GM19238 (cell line): ENCODE results near the gene ANKRD29.

Experiments used
- DNase-seq: peaks from one replicate; pipeline ENCODE4 v3.0.0; 2011; ENCODE audit warnings: low spot score; ENCODE audit not compliant: insufficient read length

The ANKRD29 gene

GRCh38 chr18:23662309-23663263 lies at the start of gene ANKRD29:
Gene ANKRD29, minus strand, starts transcription at chr18:23662911. Its CDS starts 181 bp downstream, at chr18:23662730.
- DNase-seq: peak; percentile 17

GRCh38 chr18:23712445-23712844 lies 49.7 kb upstream of the ANKRD29 start:
- no peak for DNase-seq

GRCh38 chr18:23711426-23711825 lies 48.7 kb upstream of the ANKRD29 start:
- no peak for DNase-seq

- no peak for DNase-seq
Measured at GRCh38 chr18:23710946-23711345, 48.2 kb upstream of the ANKRD29 start.

- no peak for DNase-seq
Measured at GRCh38 chr18:23710068-23710527, 47.4 kb upstream of the ANKRD29 start.

- no peak for DNase-seq
Measured at GRCh38 chr18:23706971-23707640, 44.4 kb upstream of the ANKRD29 start.

- no peak for DNase-seq
Measured at GRCh38 chr18:23704806-23705205, 42.1 kb upstream of the ANKRD29 start.

- no peak for DNase-seq
Measured at GRCh38 chr18:23703987-23704384, 41.3 kb upstream of the ANKRD29 start.

GRCh38 chr18:23703057-23703986 lies 40.6 kb upstream of the ANKRD29 start:
- no peak for DNase-seq

- no peak for DNase-seq
Measured at GRCh38 chr18:23702606-23703005, 39.9 kb upstream of the ANKRD29 start.

- no peak for DNase-seq
Measured at GRCh38 chr18:23701544-23702064, 38.9 kb upstream of the ANKRD29 start.

GRCh38 chr18:23701017-23701416 lies 38.3 kb upstream of the ANKRD29 start:
- no peak for DNase-seq

GRCh38 chr18:23694637-23695430 lies 32.1 kb upstream of the ANKRD29 start:
- no peak for DNase-seq

GRCh38 chr18:23693846-23694245 lies 31.1 kb upstream of the ANKRD29 start:
- no peak for DNase-seq

GRCh38 chr18:23690505-23691068 lies 27.9 kb upstream of the ANKRD29 start:
- no peak for DNase-seq

GRCh38 chr18:23689616-23690504 lies 27.1 kb upstream of the ANKRD29 start:
- DNase-seq: no peak

GRCh38 chr18:23689031-23689615 lies 26.4 kb upstream of the ANKRD29 start, which contains the start of gene LAMA3:
Gene LAMA3, plus strand, starts transcription at chr18:23689453. Its CDS starts 231 bp downstream, at chr18:23689684.
- DNase-seq: no peak

GRCh38 chr18:23688528-23688927 lies 25.8 kb upstream of the ANKRD29 start:
- no peak for DNase-seq
